ENCODE measurements around the gene PLPP1.

Gene PLPP1

GRCh38 chr5:55441954-55442353 is 92.8 kb downstream of the PLPP1 start:
- DNase-seq, result no peak

DNA sequence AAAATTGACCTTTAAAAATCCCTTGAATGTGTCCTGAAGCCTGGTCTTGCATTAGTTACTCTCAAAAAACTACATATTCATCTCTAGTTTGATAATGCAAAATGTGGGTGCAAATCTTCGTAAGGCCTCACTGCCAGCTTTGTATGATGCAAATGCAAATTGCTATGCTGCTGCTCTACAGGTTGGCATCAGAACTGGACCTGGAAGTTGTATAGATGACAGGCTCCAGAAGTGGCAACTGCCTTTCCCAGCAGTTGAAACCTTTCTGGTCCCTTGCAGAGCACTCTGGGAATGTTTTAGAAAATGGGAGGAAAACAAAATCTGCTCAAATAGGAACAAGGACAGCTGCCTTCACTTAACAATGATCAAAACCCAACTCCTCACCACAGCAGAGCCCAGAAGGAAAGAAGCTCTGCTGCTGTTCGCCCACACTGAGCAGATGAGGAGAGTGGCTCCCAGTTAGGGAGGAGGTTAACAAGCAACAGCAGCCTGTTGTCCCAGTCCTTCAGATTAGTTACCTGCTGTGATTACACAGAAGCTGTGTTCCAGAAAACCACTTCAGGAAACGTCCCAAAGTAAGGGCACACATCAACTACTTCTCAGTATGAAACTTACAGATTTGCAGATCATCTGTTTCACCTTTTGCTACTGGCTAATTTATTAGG is 93.5 kb downstream of the PLPP1 start:
- no peak for DNase-seq

- peak; percentile 65 for DNase-seq
These were observed 94.5 kb downstream of the PLPP1 start for GRCh38 chr5:55440188-55440646.

DNA sequence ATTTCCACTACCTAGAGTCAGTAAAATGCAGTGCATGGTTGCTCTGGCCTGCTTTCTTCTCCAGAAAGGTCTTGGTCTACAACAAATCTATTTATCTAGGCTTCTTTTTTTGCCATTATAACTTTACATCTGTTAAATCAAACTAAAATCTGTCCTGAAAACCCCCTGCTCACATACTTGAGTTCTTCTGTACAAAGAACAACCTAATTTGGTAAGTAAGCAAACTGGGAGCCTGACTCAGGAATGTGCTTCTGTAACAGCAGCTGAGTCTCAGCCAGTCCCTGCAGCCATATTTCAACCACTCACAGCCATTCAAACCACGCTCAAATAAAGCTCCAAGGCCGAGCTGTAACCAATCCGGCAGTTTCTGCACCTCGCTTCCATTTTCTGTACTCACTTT is 95.8 kb downstream of the PLPP1 start:
- DNase-seq, result peak; percentile 43

DNA sequence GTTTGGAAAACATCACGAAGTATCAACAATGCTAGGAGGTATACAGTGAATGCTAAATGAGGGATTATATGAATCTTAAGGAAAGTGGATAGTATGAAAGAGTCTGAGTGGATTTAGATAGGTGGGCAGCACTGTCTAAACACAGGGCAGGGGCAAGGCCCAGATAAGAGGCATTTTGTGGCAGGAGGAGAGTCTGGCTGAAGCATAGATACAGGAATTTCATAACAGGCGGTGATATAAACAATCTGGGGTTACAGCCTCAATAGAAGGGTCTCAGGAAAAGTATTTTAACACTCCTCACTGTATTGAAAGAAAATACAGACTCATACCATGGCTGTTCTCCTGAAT is 96.9 kb downstream of the PLPP1 start:
- DNase-seq, result no peak

DNA sequence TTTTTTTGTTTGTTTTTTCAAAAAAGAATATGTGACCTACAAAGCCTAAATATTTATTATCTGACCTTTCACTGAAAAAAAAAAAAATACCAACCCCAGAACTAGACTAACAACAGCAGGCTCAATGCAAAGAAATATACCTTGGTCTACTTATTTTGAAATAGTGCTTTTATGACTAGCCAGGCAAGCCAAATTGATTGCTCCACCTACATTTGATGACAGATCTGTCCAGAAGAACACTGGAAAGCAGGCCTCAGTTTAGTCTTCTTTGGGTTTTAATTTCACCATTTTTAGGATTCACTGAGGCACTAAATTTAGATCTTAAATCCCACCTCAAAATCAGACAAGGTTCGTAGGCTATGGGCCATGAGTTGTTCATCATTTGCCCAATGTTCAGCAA is 97.3 kb downstream of the PLPP1 start:
- DNase-seq, result no peak

DNA sequence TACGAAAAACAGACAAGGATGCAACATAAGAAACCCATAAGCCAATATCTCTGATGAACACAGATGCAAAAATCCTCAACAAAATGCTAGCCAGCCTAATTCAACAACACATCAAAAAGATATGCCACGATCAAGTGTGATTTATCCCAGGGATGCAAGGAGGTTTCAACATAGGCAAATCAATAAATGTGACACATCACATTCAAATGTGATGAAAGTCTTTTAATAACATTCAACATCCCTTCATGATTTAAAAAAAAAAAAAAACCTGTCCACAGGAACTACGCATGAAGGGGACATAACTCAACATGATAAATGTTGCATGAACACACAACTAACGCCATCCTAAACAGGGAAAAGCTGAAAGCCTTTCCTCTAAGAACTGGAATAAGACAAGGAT is 102.2 kb downstream of the PLPP1 start:
- no peak for DNase-seq

DNA sequence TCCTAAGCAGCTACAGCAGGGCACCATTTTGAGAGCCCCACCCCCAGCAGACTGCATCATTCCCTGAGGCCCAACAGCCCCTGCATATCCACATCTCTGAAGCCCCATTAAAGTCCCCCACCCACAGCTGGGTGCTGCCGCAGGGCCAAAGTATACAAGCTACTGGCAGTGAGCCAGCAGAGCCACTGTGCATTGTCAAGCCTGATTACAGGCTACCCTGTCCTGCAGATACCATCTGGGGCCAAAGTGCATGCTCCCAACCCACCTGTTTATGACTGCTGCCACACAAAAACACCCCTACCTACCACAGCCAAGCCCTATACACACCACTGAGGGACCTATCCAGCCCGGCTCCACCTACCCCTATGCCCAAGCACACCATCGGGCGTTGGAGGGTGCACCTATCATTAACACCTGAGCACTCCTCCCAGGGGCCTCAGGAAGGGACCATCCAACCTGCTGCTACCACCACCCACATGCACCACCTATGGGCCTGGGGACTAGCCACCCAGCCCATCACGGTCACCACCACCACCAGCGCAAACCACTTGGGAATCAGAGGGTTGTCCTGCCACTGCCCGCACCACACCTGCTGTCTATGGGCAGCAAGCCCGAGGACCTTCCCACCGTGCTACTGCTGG is 105.0 kb downstream of the PLPP1 start:
- DNase-seq, result no peak

DNA sequence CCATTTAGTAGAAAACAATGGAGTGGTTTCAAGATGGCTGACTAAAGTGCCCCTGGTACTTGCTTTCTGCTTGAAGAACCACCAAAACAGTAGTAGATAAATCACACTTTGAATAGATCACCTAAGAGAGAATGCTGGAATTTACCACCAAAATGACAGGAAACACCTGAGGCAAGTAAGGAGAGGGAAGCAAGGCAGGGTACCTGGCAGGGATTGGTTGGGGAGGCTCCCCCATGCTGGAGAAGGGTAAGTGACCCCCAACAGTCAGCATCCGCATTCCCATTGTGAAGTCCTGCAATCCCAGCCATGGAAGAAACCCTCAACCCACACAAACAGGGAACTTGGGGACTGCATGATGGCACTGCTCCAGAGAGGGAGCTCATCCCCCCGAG is 105.5 kb downstream of the PLPP1 start:
- no peak for DNase-seq

- peak; percentile 71 for DNase-seq
These were observed 107.6 kb downstream of the PLPP1 start for GRCh38 chr5:55427157-55427556.

DNA sequence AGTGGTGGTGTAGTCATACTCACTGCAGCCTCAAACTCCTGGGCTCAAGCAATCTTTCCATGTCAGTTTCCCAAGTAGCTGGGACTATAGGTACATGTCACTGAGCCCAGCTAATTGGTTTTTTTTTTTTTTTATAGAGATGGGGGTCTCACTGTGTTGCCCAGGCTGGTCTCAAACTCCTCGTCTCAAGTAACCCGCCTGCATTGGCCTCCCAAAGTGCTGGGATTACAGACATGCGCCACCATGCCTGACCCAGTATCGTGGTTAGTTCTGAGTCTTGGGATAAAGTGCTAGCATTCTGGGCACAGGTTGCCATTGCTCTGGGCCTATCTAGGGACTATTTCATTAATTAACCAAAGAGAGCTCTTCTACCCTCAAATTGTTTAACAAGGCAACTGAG is 108.3 kb downstream of the PLPP1 start:
- DNase-seq, result no peak

DNA sequence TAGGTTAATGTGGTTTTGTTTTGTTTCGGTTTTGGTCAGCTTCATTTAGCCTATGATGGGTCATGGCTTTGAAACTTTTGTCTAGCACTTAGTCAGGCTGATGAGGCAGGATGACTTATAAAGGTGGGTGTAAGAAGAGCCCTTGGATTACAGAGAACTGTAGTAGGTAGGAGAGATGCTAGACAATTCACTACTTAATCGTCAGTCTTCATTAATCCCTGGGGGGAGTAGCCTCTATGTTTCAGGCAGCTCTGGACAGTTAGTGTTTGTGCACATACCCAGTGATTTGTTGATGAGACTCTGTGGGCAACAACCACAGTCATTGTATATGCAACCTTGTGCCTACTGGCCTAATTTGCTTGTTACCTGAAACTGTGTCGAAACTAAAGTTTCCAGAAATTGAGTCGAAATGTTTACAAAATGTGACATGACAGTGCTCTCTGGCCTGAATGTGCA is 113.7 kb downstream of the PLPP1 start:
- DNase-seq, result peak; percentile 24

GRCh38 chr5:55418994-55419968 is 115.5 kb downstream of the PLPP1 start:
- peak; percentile 80 for DNase-seq

- no peak for DNase-seq
These were observed 118.5 kb downstream of the PLPP1 start for GRCh38 chr5:55416306-55416705.

- no peak for DNase-seq
These were observed 119.7 kb downstream of the PLPP1 start for GRCh38 chr5:55415071-55415470.

GRCh38 chr5:55413644-55414043 is 121.1 kb downstream of the PLPP1 start:
- no peak for DNase-seq

- DNase-seq, result no peak
These were observed 122.9 kb downstream of the PLPP1 start for GRCh38 chr5:55411876-55412275.

DNA sequence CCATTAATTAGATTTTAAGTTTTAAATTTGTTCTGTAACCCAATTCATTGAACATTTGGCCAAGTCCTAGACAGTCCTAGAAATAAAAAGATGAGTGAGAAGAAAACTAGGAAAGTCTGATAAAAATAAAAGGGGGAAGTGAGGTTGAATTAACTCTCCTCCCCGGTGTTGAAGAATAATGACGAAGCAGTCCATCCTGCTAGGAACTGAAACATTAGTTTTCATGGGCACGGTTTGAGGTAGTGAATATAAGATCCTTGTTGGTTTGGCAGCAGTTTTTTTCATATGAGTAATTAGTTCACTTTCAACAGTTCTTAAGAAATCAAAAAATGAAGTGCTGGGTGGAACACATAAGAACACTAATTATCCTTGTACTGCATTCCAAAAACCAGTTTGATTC is 123.9 kb downstream of the PLPP1 start:
- no peak for DNase-seq

DNA sequence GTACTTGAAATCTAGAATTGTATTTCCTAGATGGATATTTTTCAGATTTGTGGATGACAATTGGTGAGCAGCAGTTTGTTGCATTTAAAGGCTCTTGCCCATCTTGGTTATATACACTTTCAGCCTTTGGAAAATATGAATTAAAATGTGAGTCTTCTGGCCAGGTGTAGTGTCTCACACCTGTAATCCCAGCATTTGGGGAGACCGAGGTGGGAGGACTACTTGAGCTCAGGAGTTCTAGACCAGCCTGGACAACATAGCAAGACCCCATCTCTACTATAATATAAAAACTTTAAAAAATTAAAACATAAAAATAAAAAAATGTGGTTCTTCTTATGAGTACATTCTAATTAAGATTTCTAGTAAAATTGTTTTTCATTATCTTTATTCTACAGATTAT is 125.0 kb downstream of the PLPP1 start:
- DNase-seq, result no peak

DNA sequence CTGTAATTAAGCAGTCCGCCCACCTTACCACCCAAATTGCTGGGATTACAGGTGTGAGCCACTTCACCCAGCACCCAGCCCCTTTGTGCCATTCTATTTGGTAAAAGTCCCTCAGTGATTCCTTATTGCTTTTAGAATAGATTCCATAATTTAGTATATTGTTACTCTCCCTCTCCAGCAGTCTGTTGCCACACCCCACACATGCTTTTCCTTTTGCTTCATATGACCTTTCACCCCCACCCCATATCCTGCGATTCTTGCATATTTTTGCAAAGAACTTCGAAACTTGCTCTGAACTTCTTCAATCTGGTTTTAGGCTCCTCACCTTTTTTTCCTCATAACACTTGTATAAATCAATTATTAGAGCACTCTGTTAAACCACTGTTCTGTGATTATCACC is 126.8 kb downstream of the PLPP1 start:
- peak; percentile 16 for DNase-seq

GRCh38 chr5:55407059-55407684 is 127.6 kb downstream of the PLPP1 start:
- DNase-seq, result peak; percentile 47

DNA sequence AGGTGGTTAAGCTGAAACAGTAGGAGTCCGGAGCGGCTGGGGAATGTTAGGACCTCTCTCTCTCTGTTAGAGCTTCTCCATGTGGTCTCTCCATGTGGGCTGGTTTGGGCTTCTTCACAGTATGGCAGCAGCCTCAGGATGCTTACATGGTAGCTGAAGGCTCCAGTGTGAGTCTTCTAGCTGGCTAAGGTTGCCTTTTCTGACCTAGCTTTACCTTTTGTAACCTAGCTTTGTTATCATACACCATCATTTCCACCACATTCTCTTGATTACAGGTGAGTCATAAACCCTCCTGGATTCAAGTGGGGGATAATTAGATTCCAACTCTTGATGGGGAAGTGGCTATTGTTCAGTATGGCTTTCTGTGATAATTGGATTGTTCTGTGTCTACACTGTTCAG is 128.5 kb downstream of the PLPP1 start:
- no peak for DNase-seq

GRCh38 chr5:55402199-55402598 is 132.6 kb downstream of the PLPP1 start:
- no peak for DNase-seq

Data from EL (cell line).